Activated naive CD4-positive, alpha-beta T cell treated with anti-CD3 and anti-CD28 coated beads, Interleukin-2, amount 50 U/mL, for 16 hours (primary cell): Measurements from ENCODE around the gene USP5.
A peak's percentile ranks its signal among the peaks of the same experiment; 100 is the strongest.

Source experiments
- DNase-seq: peaks from one replicate; pipeline ENCODE4 v3.0.0-alpha.2; 2020

The USP5 gene

GRCh38 chr12:6851921-6852650 is at the start of gene USP5:
Gene USP5 (plus strand): TSS chr12:6852150. CDS start chr12:6852180, 30 bp downstream.
- DNase-seq: peak; percentile 99

DNA sequence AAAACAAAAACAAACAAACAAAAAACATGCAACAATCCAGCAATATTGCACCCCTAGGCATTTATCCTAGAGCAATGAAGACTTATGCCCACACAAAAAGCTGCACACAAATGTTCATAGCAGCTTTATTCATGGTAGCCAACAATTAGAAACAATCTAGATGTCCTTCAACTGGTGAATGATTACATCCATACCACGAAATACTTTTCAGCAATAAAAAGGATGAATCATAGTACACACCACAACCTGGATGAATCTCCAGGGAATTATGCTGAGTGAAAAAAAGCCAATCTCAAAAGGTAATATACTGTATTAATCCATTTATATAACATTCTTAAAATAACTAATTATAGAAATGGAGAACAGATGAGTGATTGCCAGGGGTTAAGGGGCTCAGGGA is 44.8 kb upstream of the USP5 start:
- no peak for DNase-seq

GRCh38 chr12:6809056-6809455 is 42.9 kb upstream of the USP5 start:
- no peak for DNase-seq

DNA sequence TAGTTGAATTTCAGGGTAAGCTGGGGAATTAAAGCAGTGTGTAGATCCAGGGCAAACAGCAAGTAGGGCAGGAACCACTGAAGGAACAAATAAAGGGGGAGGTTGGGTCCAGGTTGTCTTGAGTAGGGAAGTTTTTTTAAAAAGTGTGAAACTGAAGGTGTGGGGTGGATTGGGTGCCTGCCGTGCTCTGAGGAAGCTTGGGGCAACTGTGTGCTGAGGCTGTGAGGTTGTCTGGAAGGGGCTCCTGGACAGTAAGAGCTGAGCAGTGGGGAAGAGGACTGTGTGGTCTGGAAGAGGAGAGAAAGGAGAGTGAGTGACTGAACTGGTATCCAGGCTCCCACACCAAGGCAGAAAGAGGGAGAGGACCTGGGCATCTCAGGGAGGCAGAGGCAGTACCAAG is 41.2 kb upstream of the USP5 start:
- no peak for DNase-seq

GRCh38 chr12:6813363-6813762 is 38.6 kb upstream of the USP5 start:
- no peak for DNase-seq

DNA sequence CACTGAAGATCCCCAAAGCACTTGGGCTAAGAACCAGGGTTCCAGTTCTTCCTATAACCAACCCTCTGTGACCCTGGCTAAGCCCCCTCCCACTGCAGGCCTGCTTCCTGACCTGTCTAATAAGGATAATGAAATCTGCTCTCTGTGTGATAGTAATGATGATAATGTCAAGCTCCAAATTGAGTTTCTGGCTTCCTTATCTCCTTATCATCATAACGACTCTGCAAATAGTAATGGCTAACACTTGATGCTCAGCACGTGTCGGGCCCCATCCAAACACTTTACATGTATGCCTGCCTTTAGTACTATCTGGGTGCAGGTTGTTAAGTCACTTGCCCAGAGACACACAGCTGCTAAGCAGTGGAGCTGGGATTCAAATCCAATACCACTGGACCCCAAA is 35.4 kb upstream of the USP5 start:
- DNase-seq: no peak

GRCh38 chr12:6817098-6817497 is 34.9 kb upstream of the USP5 start:
- no peak for DNase-seq

DNA sequence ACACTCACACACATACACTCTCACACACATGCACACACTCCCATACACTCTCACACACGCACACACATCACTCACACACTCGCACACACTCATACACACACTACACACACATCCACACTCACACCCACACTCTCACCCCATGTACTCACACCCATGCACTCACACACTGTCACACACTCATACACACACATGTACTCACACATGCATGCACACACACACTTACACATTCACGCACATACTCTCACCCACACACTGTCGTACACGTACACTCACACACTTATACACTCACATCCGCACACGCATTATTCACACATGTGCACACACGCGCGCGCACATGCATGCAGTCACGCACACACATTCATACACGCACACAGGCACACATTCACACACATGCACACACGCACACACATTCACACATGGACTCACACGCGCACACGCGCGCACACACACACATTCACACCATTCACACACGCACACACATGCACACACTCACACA is 34.2 kb upstream of the USP5 start:
- DNase-seq: no peak

GRCh38 chr12:6818222-6818621 is 33.7 kb upstream of the USP5 start:
- no peak for DNase-seq

- no peak for DNase-seq
Measured at GRCh38 chr12:6818645-6819044, 33.3 kb upstream of the USP5 start.

DNA sequence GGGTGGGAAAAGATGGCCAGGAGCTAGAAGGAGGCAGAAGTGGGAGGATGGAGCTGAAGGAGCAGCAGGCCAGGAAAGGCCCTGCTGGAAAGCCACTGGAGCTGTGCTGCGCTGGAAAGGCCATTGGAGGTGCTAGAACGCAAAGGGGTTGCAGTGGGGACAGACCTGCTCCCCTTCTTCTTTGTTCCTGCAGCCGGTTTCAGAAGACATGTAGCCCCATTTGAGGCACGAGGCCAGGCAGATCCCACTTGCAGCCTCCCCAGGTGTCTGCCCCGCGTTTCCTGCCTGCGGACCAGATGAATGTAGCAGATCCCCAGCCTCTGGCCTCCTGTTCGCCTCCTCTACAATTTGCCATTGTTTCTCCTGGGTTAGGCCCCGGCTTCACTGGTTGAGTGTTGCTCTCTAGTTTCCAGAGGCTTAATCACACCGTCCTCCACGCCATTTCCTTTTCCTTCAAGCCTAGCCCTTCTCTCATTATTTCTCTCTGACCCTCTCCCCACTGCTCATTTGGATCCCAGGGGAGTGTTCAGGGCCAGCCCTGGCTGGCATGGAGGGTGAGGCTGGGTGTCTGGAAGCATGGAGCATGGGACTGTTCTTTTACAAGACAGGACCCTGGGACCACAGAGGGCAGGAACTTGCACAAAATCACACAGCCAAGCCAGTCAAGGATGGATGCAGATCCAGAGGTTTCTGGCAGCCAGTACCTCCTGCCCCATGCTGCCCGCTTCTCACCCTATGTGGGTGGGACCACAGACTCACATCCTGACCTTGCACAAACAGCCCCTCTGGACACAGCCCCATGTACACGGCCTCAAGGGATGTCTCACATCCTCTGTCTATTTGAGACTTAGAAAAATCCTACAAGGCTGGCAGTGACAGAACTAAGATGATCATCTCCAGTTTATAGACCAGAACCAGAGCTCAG is 32.6 kb upstream of the USP5 start:
- DNase-seq: no peak

DNA sequence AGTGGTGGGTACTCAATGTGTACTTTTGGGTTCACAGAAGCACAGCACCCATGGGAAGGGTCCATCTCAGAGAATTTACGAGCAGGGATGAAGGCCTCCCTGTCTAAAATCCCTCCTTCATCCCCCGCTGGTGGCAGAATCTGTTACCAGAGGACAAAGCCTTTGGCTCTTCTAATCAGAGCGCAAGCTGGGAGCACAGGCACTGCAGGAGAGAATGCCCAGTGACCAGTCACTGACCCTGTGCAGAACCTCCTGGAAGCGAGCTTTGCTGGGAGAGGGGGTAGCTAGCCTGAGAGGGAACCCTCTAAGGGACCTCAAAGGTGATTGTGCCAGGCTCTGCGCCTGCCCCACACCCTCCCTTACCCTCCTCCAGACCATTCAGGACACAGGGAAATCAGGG is 31.8 kb upstream of the USP5 start:
- DNase-seq: no peak

DNA sequence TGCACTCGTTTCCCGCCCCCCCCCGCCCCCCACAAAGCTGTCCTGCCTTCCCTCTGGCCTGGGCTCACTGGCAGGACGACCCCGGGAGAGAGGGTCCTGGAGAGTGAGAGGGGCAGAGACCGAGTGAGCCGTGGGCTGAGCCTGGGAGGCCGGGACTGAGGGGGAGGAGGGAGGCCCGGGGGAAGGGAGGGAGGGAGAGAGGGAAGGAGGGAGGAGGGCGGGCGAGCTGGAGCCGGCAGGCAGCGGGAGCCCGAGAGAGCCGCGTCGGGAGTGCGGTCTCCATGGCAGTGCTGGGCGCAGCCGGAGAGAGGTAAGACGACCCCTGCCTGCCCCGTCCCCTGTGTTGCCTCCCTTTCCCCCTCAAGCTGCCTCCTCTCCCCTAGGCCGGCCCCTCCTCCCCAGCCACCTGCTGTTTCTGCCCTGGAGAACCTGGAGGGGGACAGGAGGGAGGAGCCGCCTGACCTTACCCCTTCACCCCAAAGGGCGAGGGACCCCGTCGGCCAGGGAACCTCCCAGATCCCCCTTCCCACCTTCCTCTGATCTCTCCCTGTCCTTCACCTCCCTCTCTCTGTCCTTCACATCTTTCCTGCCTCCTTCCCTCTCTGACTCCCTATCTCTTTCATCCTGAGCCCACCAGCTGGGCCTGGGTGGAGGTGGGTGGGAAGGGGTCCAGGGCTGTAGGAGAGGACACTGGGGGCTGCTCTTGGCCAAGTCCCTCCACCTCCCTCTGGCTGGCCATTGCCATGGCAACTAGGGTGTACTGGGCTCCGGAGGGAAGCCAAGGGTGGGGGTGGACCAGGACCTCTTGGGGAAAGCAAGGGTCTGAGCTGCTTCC is 30.1 kb upstream of the USP5 start, which contains the start of gene GPR162:
GPR162 (plus strand) TSS at position 231 of the 835 bp plus-strand sequence. CDS start 2,078 bp downstream, outside the sequence.
- no peak for DNase-seq

- no peak for DNase-seq
Measured at GRCh38 chr12:6822426-6823135, 29.4 kb upstream of the USP5 start.

DNA sequence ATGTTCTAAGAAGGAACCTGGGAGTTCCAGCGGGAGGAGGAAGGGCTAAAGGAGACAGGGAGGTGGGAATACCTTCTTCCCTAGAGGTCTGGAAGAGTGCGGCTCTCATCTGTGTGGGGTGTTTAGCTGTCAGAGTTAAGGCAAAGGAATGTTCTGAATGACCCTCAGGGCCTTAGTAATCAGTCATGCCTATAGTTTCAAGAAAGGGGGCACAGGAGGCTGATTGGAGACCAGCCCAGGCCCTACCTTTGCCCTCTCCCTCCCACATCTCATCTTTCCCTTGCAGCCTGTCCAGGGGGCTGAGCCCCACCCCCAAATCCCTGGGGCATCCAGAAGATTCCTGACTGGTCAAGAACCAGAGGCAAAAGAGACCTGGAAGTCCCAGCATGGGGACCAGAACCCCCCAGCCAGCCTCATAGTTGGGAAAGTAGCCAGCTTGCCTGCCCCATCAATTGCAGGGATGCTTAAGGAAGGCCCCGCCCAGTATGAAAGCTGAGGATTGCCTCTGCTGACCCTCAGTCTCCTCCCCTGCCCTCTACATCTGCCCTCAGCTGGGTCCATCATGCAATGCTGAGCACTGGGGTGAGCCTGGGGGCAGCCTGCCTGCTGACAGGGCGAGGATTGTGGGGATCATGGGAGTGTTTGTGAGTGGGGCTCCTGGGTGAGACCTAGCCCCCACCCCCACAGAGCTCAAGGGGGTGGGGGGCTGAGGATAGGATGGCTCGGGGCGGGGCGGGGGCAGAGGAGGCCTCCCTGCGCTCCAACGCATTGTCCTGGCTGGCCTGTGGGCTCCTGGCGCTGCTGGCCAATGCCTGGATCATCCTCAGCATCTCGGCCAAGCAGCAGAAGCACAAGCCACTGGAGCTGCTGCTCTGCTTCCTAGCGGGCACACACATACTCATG is 28.5 kb upstream of the USP5 start:
- no peak for DNase-seq

- no peak for DNase-seq
Measured at GRCh38 chr12:6824085-6824775, 27.7 kb upstream of the USP5 start.

- DNase-seq: no peak
Measured at GRCh38 chr12:6824901-6825381, 27.0 kb upstream of the USP5 start.

- peak; percentile 80 for DNase-seq
Measured at GRCh38 chr12:6825398-6826124, 26.4 kb upstream of the USP5 start.

- DNase-seq: no peak
Measured at GRCh38 chr12:6826125-6826733, 25.7 kb upstream of the USP5 start.
